IPS-15b (cell line): ENCODE data around the gene ADORA3.

Experiments
- H3K27me3 ChIP-seq: one replicate; pipeline ENCODE4 v1.6.1; 2013; ENCODE audit warnings: low read length; ENCODE audit not compliant: control insufficient read depth, insufficient read depth
- H3K36me3 ChIP-seq: one replicate; pipeline ENCODE4 v1.6.1; 2013; ENCODE audit warnings: low read length; ENCODE audit not compliant: control insufficient read depth, insufficient read depth
- H3K4me1 ChIP-seq: one replicate; pipeline ENCODE4 v1.6.1; 2013; ENCODE audit warnings: mild to moderate bottlenecking, low read length; ENCODE audit not compliant: control insufficient read depth, insufficient read depth
- H3K4me3 ChIP-seq: one replicate; pipeline ENCODE4 v1.5.1; 2013; ENCODE audit warnings: low read depth, low read length
- H3K9ac ChIP-seq: one replicate; pipeline ENCODE4 v1.6.1; 2013; ENCODE audit warnings: low read depth, mild to moderate bottlenecking, low read length
- H3K9me3 ChIP-seq: one replicate; pipeline ENCODE4 v1.6.1; 2013; ENCODE audit warnings: mild to moderate bottlenecking, low read length; ENCODE audit not compliant: control insufficient read depth, insufficient read depth

ADORA3 gene

DNA sequence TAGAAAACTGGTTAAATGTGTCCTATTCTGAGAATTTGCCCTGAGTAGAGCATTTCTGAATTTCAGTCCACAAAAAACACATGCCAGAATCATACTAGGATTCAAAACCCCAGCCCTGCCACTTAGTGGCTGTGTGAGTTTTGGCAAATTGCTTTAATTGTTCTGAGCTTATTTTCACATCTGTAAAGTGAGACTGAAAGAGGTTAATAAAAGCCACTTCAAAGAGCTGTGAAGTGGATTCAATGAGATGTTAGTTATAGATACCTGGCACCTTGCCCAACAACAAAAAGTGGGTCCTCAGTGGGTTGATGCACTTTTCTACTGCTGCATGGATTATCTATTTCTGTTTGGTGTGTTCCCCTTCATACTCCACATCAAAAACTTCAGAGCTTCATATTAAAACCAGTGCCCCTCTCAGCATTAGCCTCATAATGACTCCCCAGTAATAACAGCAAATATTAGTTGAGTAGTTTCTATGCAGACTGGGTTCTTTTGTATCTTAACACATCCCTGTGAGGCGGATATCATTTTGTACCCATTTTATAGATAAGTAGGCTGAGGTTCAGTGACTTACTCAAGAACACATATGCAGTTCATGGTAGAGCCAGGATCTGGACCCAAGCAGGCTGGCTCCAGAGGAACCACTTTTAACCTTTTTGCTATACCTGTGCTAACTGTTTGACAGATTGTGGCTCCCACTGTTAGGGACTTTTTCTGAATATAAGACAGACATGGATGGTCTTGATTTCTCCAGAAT lies 14.2 kb upstream of the ADORA3 start:
- Histone ChIP-seq H3K36me3 (no peaks in the 10 kb centered on the region), H3K9ac (no peak overlapping the region), H3K4me3 (no peak overlapping the region), H3K27me3 (no peaks in the 10 kb centered on the region), H3K4me1 (no peaks in the 10 kb centered on the region), H3K9me3 (no peaks in the 10 kb centered on the region)

GRCh38 chr1:111516005-111516535 lies 12.6 kb upstream of the ADORA3 start:
- no peaks in the 10 kb centered on the region for H3K27me3 ChIP-seq
- H3K9ac ChIP-seq, result no peak overlapping the region
- no peaks in the 10 kb centered on the region for H3K9me3 ChIP-seq
- H3K36me3 ChIP-seq, result no peaks in the 10 kb centered on the region
- peak overlapping the region; percentile 13 for H3K4me3 ChIP-seq
- H3K4me1 ChIP-seq, result no peaks in the 10 kb centered on the region

GRCh38 chr1:111515291-111516004 lies 12.0 kb upstream of the ADORA3 start:
- no peaks in the 10 kb centered on the region for H3K4me1 ChIP-seq
- H3K27me3 ChIP-seq, result no peaks in the 10 kb centered on the region
- no peaks in the 10 kb centered on the region for H3K36me3 ChIP-seq
- H3K4me3 ChIP-seq, result peak overlapping the region; percentile 13
- H3K9me3 ChIP-seq, result no peaks in the 10 kb centered on the region
- no peak overlapping the region for H3K9ac ChIP-seq

DNA sequence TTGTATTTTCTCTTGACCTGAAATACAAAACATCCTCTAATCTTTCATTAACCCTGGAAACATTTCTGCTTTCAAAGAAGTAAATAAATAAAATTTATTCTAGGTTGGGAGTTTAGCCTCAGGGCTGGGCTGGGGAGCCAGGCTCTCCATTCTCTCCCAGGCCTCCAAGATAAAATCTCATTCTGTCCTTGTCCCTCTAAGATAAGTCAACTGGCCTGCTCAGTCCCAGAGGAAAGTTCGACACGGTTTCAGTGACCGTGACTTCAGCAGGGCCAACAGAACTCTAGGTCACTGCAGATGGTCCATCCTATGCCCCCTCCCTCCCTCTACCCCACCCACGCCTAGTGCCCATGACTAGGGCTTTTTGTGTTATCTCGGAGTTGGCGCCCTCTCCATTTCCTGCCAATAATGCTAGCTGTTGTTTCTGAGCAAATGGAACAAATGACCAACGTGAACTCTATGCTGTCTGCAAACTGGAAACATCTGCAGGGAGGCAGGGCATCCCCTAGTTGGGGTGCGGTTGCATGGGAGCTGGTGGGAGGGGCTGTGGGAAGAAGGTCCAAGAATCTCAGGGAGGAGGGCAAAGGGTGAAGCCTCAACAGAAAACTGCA lies 10.1 kb upstream of the ADORA3 start:
- H3K9ac ChIP-seq, result no peak overlapping the region
- H3K4me1 ChIP-seq, result peaks cover 2% of the 10 kb centered on the region
- H3K36me3 ChIP-seq, result no peaks in the 10 kb centered on the region
- no peaks in the 10 kb centered on the region for H3K9me3 ChIP-seq
- H3K27me3 ChIP-seq, result no peaks in the 10 kb centered on the region
- H3K4me3 ChIP-seq, result no peak overlapping the region

GRCh38 chr1:111512931-111513330 lies 9.5 kb upstream of the ADORA3 start:
- Histone ChIP-seq H3K9ac (no peak overlapping the region), H3K9me3 (no peaks in the 10 kb centered on the region), H3K27me3 (no peaks in the 10 kb centered on the region), H3K36me3 (no peaks in the 10 kb centered on the region), H3K4me3 (no peak overlapping the region), H3K4me1 (peaks cover 6% of the 10 kb centered on the region)

DNA sequence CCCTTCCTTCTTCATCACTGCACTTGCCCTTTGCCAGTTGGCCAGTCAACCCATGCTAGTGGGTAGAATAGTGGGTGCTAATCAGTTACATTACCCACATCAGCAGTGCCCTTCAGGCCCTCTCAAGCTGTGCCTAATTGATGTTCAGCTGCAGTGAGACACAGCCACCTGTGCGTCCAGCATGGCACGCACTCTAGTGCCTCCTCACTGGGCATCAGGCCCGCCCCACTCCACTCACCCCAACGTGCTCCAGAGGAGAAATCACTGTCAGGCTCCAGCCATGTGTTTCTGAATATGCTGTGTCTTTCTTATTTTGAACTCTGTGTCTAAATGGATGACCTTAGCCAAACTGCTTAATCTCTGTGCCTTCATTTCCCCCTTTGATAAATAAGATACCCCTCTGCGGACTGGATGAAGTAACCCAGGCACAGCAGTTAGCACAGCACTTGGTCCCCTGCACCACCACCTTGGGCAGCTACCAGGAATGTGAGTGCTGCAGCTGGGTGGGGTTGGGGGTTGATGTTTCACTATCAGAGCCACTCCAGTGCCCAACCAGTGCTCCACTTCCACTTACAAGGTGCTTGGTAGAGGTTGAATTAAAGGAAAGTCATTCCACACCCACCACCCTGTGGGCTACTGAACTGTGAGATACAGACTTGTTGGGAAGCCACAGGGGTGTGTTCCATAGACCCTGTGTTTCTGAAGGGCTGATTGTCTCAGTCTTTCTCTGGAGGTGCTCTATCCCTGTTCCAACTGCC lies 8.9 kb upstream of the ADORA3 start:
- H3K27me3 ChIP-seq, result no peaks in the 10 kb centered on the region
- H3K4me3 ChIP-seq, result no peak overlapping the region
- H3K4me1 ChIP-seq, result peaks cover 9% of the 10 kb centered on the region
- no peaks in the 10 kb centered on the region for H3K9me3 ChIP-seq
- H3K36me3 ChIP-seq, result no peaks in the 10 kb centered on the region
- H3K9ac ChIP-seq, result no peak overlapping the region

DNA sequence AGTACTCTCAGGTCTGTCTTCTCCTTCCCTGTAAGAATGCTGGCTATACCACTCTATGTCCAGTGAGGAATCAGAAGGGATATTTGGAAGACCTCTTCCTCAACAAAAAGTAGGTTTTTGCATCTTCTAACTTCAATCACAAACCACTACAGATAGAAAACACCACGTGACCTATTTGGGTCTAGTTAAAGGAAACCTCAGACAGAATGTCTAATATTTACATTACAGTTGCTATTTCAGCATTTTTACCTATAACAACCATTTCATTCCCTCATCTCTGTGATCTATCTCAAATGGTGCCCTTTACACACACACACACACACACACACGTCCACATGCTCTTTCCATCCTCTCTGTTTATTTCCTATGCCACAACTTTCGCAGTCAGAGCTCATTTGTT lies 7.9 kb upstream of the ADORA3 start:
- Histone ChIP-seq H3K4me3 (no peak overlapping the region), H3K4me1 (peaks cover 11% of the 10 kb centered on the region), H3K27me3 (no peaks in the 10 kb centered on the region), H3K9ac (no peak overlapping the region), H3K9me3 (no peaks in the 10 kb centered on the region), H3K36me3 (no peaks in the 10 kb centered on the region)

- H3K4me3 ChIP-seq, result no peak overlapping the region
- peaks cover 11% of the 10 kb centered on the region for H3K4me1 ChIP-seq
- no peaks in the 10 kb centered on the region for H3K27me3 ChIP-seq
- H3K9ac ChIP-seq, result no peak overlapping the region
- H3K36me3 ChIP-seq, result no peaks in the 10 kb centered on the region
- H3K9me3 ChIP-seq, result no peaks in the 10 kb centered on the region
Measured at GRCh38 chr1:111509997-111510375, 6.6 kb upstream of the ADORA3 start.

- H3K9ac ChIP-seq, result peak overlapping the region; percentile 62
- H3K4me1 ChIP-seq, result peaks cover 11% of the 10 kb centered on the region
- peak overlapping the region; percentile 52 for H3K4me3 ChIP-seq
- no peaks in the 10 kb centered on the region for H3K36me3 ChIP-seq
- H3K27me3 ChIP-seq, result no peaks in the 10 kb centered on the region
- no peaks in the 10 kb centered on the region for H3K9me3 ChIP-seq
Measured at GRCh38 chr1:111507411-111508201, 4.2 kb upstream of the ADORA3 start.

DNA sequence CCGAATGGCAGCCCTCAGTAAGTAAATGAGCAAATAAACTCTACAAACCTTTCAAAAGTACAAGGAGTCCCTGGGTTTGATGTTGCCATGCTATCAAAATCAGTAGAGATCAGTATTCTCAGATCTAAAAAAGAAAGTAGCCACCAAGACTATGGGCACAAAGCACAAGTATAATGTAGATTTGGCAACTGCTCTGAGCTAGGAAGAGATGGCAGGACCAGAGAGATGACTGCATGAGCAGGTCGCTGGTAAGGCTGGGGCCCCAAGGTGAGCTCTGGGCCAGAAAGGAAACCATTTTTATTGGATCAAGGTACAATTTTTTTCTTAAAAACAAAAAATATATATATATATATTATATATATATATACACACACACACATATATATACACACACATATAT lies 3.1 kb upstream of the ADORA3 start:
- H3K9me3 ChIP-seq, result no peaks in the 10 kb centered on the region
- H3K36me3 ChIP-seq, result no peaks in the 10 kb centered on the region
- H3K27me3 ChIP-seq, result no peaks in the 10 kb centered on the region
- no peak overlapping the region for H3K9ac ChIP-seq
- H3K4me1 ChIP-seq, result peaks cover 11% of the 10 kb centered on the region
- H3K4me3 ChIP-seq, result no peak overlapping the region

GRCh38 chr1:111505641-111506119 lies 2.2 kb upstream of the ADORA3 start:
- Histone ChIP-seq H3K27me3 (no peaks in the 10 kb centered on the region), H3K4me3 (no peak overlapping the region), H3K4me1 (peaks cover 11% of the 10 kb centered on the region), H3K36me3 (no peaks in the 10 kb centered on the region), H3K9me3 (no peaks in the 10 kb centered on the region), H3K9ac (no peak overlapping the region)
